Osteoblast (primary cell): Measurements from ENCODE around the gene BIN1. TPM values are rescaled to one million over a fixed set of nuclear protein-coding genes. Genes with fewer than 3 reads are reported as not detected.

Experiments
- DNase-seq: peaks from one replicate; pipeline ENCODE4 v3.0.0; 2011; ENCODE audit warnings: low spot score, mixed read lengths; ENCODE audit not compliant: insufficient read length; ENCODE audit errors: missing footprints
- H2AFZ ChIP-seq: 2 replicates; pipeline ENCODE4 v1.6.0; 2011; ENCODE audit warnings: mild to moderate bottlenecking, low read length
- H3K27ac ChIP-seq: 2 replicates; pipeline ENCODE4 v1.5.1; 2011; ENCODE audit warnings: mild to moderate bottlenecking, low read depth, low read length, moderate library complexity
- H3K27me3 ChIP-seq: 2 replicates; pipeline ENCODE4 v1.6.0; 2012; ENCODE audit warnings: mild to moderate bottlenecking, control low read depth, inconsistent platforms, low read length, moderate library complexity; ENCODE audit not compliant: insufficient read depth
- H3K36me3 ChIP-seq: 2 replicates; pipeline ENCODE4 v1.5.1; 2011; ENCODE audit warnings: mild to moderate bottlenecking, low read length, control low read depth, moderate library complexity; ENCODE audit not compliant: insufficient read depth
- H3K4me1 ChIP-seq: 2 replicates; pipeline ENCODE4 v1.5.1; 2011; ENCODE audit warnings: mild to moderate bottlenecking, low read length, control low read depth, moderate library complexity; ENCODE audit not compliant: insufficient read depth
- H3K4me2 ChIP-seq: 2 replicates; pipeline ENCODE4 v1.6.0; 2011; ENCODE audit warnings: mild to moderate bottlenecking, low read length; ENCODE audit not compliant: insufficient read depth
- H3K4me3 ChIP-seq: fragments of 200-600 bp; sonication (generic); 3 replicates; pipeline ENCODE4 v1.5.1; 2012; ENCODE audit warnings: mild to moderate bottlenecking, low read length, inconsistent platforms; ENCODE audit not compliant: insufficient read depth
- H3K79me2 ChIP-seq: 2 replicates; pipeline ENCODE4 v1.6.0; 2012; ENCODE audit warnings: mild to moderate bottlenecking, low read length, control low read depth, inconsistent platforms; ENCODE audit not compliant: insufficient read depth
- H3K9me3 ChIP-seq: 2 replicates; pipeline ENCODE4 v1.5.1; 2011; ENCODE audit warnings: low read depth, low read length, control low read depth
- H4K20me1 ChIP-seq: 2 replicates; pipeline ENCODE4 v1.6.0; 2012; ENCODE audit warnings: mild to moderate bottlenecking, low read length, control low read depth; ENCODE audit not compliant: insufficient read depth
- total RNA-seq: library from RNA; depleted of rRNA; stranded (reverse); fragments of >200 nt; gene quantifications from 2 replicates; pipeline ENCODE4 v1.2.3, GENCODE V29; 2012
- TF ChIP-seq, protein P1 (sequence below): IDR thresholded peaks from 2 replicates; pipeline ENCODE4 v1.5.1; 2011; ENCODE audit warnings: mild to moderate bottlenecking, low read depth, low read length, moderate library complexity; ENCODE audit errors: extremely low read depth

BIN1 gene
- total RNA-seq, 1 donor, result 85.4 TPM

DNA sequence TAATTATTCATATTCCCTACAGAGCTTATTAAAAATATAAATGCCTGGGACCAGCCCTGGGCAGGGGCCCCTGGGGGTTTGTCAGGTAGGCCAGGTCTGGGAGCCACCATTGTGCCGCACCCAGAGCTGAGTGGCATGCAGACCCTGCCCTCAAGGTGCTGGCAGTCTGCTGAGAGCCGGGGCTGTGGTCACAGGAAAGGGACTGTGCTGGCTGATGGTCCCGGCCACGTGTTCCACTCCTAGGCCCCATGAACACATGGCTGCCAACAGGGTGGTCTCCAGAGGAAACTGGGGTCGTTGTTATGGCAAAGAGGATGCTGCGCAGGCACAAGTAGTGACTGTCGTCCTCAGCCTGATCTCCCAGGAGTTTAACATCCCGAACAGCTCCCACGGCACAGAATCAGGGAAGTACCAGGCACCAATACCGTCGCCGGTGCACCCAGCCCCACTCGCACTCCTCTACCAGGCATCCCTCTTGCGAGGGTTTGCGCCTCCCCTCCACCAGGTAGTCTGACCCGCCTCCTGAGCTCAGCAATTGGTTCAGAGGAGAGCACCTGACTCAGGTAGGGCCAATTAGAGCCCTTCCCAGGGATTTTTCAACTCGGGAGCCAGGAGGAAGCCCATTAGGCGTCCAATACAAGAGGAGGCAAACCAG is 39.2 kb upstream of the BIN1 start:
- Histone ChIP-seq H2AFZ (no peak overlapping the region), H3K27ac (peak overlapping the region; percentile 81), H3K79me2 (no peaks in the 10 kb centered on the region), H3K4me2 (no peak overlapping the region), H3K4me1 (peaks cover 44% of the 10 kb centered on the region), H3K27me3 (no peaks in the 10 kb centered on the region), H4K20me1 (no peaks in the 10 kb centered on the region), H3K36me3 (no peaks in the 10 kb centered on the region), H3K4me3 (no peak overlapping the region), H3K9me3 (peaks cover 2% of the 10 kb centered on the region)
- no peak for DNase-seq
- TF ChIP-seq, protein P1, sequence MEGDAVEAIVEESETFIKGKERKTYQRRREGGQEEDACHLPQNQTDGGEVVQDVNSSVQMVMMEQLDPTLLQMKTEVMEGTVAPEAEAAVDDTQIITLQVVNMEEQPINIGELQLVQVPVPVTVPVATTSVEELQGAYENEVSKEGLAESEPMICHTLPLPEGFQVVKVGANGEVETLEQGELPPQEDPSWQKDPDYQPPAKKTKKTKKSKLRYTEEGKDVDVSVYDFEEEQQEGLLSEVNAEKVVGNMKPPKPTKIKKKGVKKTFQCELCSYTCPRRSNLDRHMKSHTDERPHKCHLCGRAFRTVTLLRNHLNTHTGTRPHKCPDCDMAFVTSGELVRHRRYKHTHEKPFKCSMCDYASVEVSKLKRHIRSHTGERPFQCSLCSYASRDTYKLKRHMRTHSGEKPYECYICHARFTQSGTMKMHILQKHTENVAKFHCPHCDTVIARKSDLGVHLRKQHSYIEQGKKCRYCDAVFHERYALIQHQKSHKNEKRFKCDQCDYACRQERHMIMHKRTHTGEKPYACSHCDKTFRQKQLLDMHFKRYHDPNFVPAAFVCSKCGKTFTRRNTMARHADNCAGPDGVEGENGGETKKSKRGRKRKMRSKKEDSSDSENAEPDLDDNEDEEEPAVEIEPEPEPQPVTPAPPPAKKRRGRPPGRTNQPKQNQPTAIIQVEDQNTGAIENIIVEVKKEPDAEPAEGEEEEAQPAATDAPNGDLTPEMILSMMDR, result no peak

DNA sequence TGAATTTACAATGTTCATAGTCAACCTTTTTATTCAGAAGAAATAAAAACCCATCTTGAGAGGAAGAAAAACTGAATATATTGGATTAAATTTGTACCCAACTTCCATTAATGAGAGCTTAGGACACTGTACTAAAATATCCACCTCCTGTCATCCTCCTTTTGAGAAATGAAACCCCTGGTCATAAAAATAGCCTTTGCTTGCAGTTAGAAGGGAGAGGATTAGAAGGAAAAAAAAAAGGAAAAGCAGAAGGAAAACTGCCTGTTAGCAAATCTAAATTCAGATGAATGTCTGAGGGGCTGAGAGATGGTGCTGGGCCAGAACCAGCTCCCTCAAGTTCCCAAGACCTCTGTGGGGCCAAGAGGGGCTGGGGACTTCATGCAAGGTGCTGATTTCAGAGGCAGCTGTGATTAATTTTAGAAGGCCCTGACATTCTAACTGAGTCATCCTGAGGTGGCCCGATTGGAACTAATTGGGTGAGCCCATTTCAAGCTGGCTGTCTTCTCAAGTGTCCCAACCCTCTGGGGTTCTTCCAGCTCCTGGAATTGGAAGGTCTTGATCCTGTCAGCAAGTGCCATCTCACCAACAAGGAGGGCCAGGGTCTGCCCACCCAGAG is 38.4 kb upstream of the BIN1 start:
- Histone ChIP-seq H3K4me3 (no peak overlapping the region), H3K4me1 (peaks cover 44% of the 10 kb centered on the region), H3K79me2 (no peaks in the 10 kb centered on the region), H2AFZ (peak overlapping the region; percentile 1), H3K36me3 (no peaks in the 10 kb centered on the region), H3K4me2 (no peak overlapping the region), H3K27me3 (no peaks in the 10 kb centered on the region), H4K20me1 (no peaks in the 10 kb centered on the region), H3K27ac (peak overlapping the region; percentile 81), H3K9me3 (no peaks in the 10 kb centered on the region)
- TF ChIP-seq, protein P1, result no peak
- DNase-seq, result no peak

DNA sequence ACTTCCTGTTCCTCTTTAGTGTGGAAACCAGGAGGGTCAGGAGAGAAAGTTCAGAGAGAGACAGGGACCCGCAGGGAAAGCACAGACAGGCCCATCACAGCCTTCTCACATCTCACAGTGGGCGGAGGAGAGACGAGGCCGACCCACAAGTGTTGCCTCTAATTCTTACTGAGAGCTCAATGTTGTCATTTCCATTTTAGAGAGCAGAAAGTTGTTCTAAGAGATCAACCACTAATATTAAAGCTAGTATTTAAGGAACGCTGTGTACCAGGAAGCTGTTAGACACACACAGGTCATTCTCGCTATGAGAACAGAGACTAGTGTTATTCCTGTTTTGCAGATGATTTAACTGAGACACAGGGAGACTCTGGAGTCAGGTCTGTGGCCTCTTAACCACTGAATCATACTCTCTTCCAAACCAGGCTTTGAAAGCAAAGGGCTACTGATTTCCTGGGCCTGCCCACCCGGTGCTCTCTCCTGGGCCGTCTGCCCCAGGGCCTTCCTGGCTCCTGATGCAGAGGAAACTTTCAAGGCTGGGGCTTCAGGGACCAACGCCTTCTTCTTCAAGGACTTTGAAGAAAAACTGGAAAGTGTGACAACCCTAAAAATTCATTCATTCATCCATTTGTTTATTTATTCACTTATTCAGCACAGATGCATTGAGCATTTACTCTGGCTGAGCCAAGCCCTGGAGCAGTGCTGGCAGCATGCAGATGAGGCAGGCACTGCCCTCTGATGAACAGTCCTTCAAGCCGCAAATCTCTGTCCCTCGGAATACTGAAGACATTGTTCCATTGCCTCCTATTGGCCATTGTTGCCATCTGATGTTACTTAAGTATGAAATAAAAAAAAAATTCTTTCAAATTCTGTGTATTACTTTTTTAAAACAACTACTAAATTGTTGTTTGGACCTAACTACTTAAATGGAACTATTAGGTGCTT is 37.2 kb upstream of the BIN1 start:
- Histone ChIP-seq H3K79me2 (no peaks in the 10 kb centered on the region), H2AFZ (peak overlapping the region; percentile 91), H3K4me3 (no peak overlapping the region), H3K27me3 (no peaks in the 10 kb centered on the region), H3K27ac (peak overlapping the region; percentile 81), H3K4me1 (peaks cover 42% of the 10 kb centered on the region), H3K4me2 (peak overlapping the region; percentile 59), H3K36me3 (no peaks in the 10 kb centered on the region), H4K20me1 (no peaks in the 10 kb centered on the region), H3K9me3 (no peaks in the 10 kb centered on the region)
- TF ChIP-seq, protein P1, result no peak
- DNase-seq, result peak; percentile 85
